ENCODE results near the gene FRMPD1. TPM values are rescaled to one million over a fixed set of nuclear protein-coding genes. Genes with fewer than 3 reads are reported as not detected.
A peak's percentile ranks its signal among the peaks of the same experiment; 100 is the strongest.

FRMPD1 gene
- total RNA-seq, 4 donors from 2014 or later, result 0.46 to 1.7 (median 1.0) TPM

GRCh38 chr9:37678789-37679273 is 28.1 kb downstream of the FRMPD1 start:
- no peaks in the 10 kb centered on the region for H3K9me3 ChIP-seq
- no peaks in the 10 kb centered on the region for H3K36me3 ChIP-seq
- ATAC-seq (peak; percentile 77 to 88), DNase-seq (peak; percentile 61 to 78)
- in situ Hi-C loops (cut with MboI; ENCODE audit: low sequenced_read_pairs in 4 of 4) (loop anchor here in 2 of 4 donors (10.0 kb wide), 2 partner anchors 84 to 94 kb away; partner anchors contain the start of gene TOMM5 (in 1 of the 2)), intact Hi-C loops (cut with DNase I; ENCODE audit: low total_unique reads) (no loop called here)
- no peaks in the 10 kb centered on the region for H3K27me3 ChIP-seq
- H3K4me3 ChIP-seq, result no peak overlapping the region
- peaks cover 25 to 32% of the 10 kb centered on the region in 2 donors for H3K4me1 ChIP-seq
- peak overlapping the region; percentile 51 to 89 (median 68) for H3K27ac ChIP-seq
- no peak for TF ChIP-seq POLR2A (IDR thresholded peaks at IDR 0.05)
- TF ChIP-seq CTCF (IDR thresholded peaks at IDR 0.05 in 4 of 5, conservative IDR thresholded peaks at IDR 0.05 in 1 of 5), result peak in 1 of 5 experiments; percentile 24

- ATAC-seq, result no peak
- in situ Hi-C loops (cut with MboI; ENCODE audit: low sequenced_read_pairs in 4 of 4), result loop anchor here in 2 of 4 donors (10.0 kb wide), 2 partner anchors 85 to 95 kb away; partner anchors contain the start of gene TOMM5 (in 1 of the 2)
- no peak for TF ChIP-seq CTCF (IDR thresholded peaks at IDR 0.05 in 4 of 5, conservative IDR thresholded peaks at IDR 0.05 in 1 of 5)
- TF ChIP-seq POLR2A (IDR thresholded peaks at IDR 0.05), result no peak
Observed at GRCh38 chr9:37679649-37680402, 29.1 kb downstream of the FRMPD1 start.

GRCh38 chr9:37682951-37683350 is 32.2 kb downstream of the FRMPD1 start:
- ATAC-seq, result no peak
- in situ Hi-C loops (cut with MboI; ENCODE audit: low sequenced_read_pairs in 4 of 4), result no loop called here
- Histone ChIP-seq H3K27me3 (no peaks in the 10 kb centered on the region), H3K4me3 (no peak overlapping the region), H3K9me3 (no peaks in the 10 kb centered on the region), H3K36me3 (no peaks in the 10 kb centered on the region), H3K27ac (no peak overlapping the region), H3K4me1 (peaks cover 7 to 14% of the 10 kb centered on the region in 2 donors)
- DNase-seq, result no peak
- intact Hi-C loops (cut with DNase I; ENCODE audit: low total_unique reads), result no loop called here
- no peak for TF ChIP-seq CTCF (IDR thresholded peaks at IDR 0.05 in 4 of 5, conservative IDR thresholded peaks at IDR 0.05 in 1 of 5)
- no peak for TF ChIP-seq POLR2A (IDR thresholded peaks at IDR 0.05)

More at GRCh38 chr9:37679649-37680402, 29.1 kb downstream of the FRMPD1 start:
- DNase-seq, result no peak
- intact Hi-C loops (cut with DNase I; ENCODE audit: low total_unique reads), result no loop called here
- Histone ChIP-seq H3K4me3 (no peak overlapping the region), H3K36me3 (no peaks in the 10 kb centered on the region), H3K4me1 (peaks cover 25 to 32% of the 10 kb centered on the region in 2 donors), H3K27ac (peak overlapping the region; percentile 51 to 89 (median 68)), H3K9me3 (no peaks in the 10 kb centered on the region), H3K27me3 (no peaks in the 10 kb centered on the region)

GRCh38 chr9:37683531-37684371 is 33.0 kb downstream of the FRMPD1 start:
- Histone ChIP-seq H3K4me3 (no peak overlapping the region), H3K4me1 (peaks cover 6 to 10% of the 10 kb centered on the region in 2 donors), H3K9me3 (no peaks in the 10 kb centered on the region), H3K27me3 (no peaks in the 10 kb centered on the region), H3K36me3 (no peaks in the 10 kb centered on the region), H3K27ac (no peak overlapping the region)
- no peak for TF ChIP-seq POLR2A (IDR thresholded peaks at IDR 0.05)
- TF ChIP-seq CTCF (IDR thresholded peaks at IDR 0.05 in 4 of 5, conservative IDR thresholded peaks at IDR 0.05 in 1 of 5), result no peak
- in situ Hi-C loops (cut with MboI; ENCODE audit: low sequenced_read_pairs in 4 of 4) (no loop called here), intact Hi-C loops (cut with DNase I; ENCODE audit: low total_unique reads) (no loop called here)
- ATAC-seq (no peak), DNase-seq (no peak)

All from gastrocnemius medialis (tissue), 4 donors.